CD4-positive, alpha-beta T cell (primary cell): ENCODE measurements around the gene BLID. TPM values are rescaled to one million over a fixed set of nuclear protein-coding genes. Genes with fewer than 3 reads are reported as not detected.

Source experiments
- ATAC-seq: fragments of 200-7000 bp; cut with Tn5 transposase; one replicate; pipeline ENCODE4 v1.10.0; 2022; ENCODE audit warnings: mild to moderate bottlenecking; ENCODE audit not compliant: poor library complexity
- CTCF ChIA-PET: fragments of 350-600 bp; sonication (Branson Sonifier 250); formaldehyde crosslinking; loops from one replicate; lab custom pipeline; 2021; ENCODE audit warnings: antibody characterized with exemption, inconsistent platforms; lab: Charles Lee
- POLR2A ChIA-PET: fragments of 350-600 bp; sonication (Branson Sonifier 250); formaldehyde crosslinking; loops from one replicate; lab custom pipeline; 2021; ENCODE audit warnings: antibody characterized with exemption, inconsistent platforms; lab: Charles Lee
- DNase-seq, 14 experiments: peaks; one replicate each; pipeline ENCODE4 v3.0.0-alpha.2; 2013 to 2020; ENCODE audit warnings: mixed read lengths in 2 of 14
- H3K27ac ChIP-seq, 2 donors: one replicate each; pipeline versions ENCODE4 v1.5.1 to v1.7.0; 2013; ENCODE audit warnings: low read length in 2 of 2, low read depth in 1 of 2, mild to moderate bottlenecking in 1 of 2
- H3K27me3 ChIP-seq, 2 experiments: 1 replicate in 1 of 2; 2 replicates in 1 of 2; pipeline versions ENCODE4 v1.6.1 to v1.7.0; 2013; ENCODE audit warnings: low read length in 2 of 2, control low read depth in 1 of 2, mild to moderate bottlenecking in 1 of 2, moderate library complexity in 1 of 2; ENCODE audit not compliant: insufficient read depth in 2 of 2, control insufficient read depth in 1 of 2
- H3K36me3 ChIP-seq: one replicate; pipeline ENCODE4 v1.6.1; 2013; ENCODE audit warnings: low read length, control low read depth; ENCODE audit not compliant: insufficient read depth
- H3K4me1 ChIP-seq: one replicate; pipeline ENCODE4 v1.6.1; 2013; ENCODE audit warnings: low read length, control low read depth; ENCODE audit not compliant: insufficient read depth
- H3K4me3 ChIP-seq: one replicate; pipeline ENCODE4 v1.5.1; 2013; ENCODE audit warnings: mild to moderate bottlenecking, low read length, moderate library complexity
- H3K9me3 ChIP-seq, 2 experiments: 1 replicate in 1 of 2; 2 replicates in 1 of 2; pipeline versions ENCODE4 v1.6.1 to v1.7.0; 2013; ENCODE audit warnings: low read length in 2 of 2, mild to moderate bottlenecking in 2 of 2, control low read depth in 1 of 2, moderate library complexity in 1 of 2; ENCODE audit not compliant: control insufficient read depth in 1 of 2, insufficient read depth in 1 of 2
- H3K27ac Mint-ChIP-seq: one replicate; pipeline ENCODE4 v1.8.0; 2020; ENCODE audit warnings: mixed read lengths
- H3K27me3 Mint-ChIP-seq: one replicate; pipeline ENCODE4 v1.8.0; 2021; ENCODE audit warnings: mixed read lengths
- H3K36me3 Mint-ChIP-seq: one replicate; pipeline ENCODE4 v1.8.0; 2021; ENCODE audit warnings: low read depth, mixed read lengths
- H3K4me1 Mint-ChIP-seq: one replicate; pipeline ENCODE4 v1.8.0; 2021; ENCODE audit warnings: low read depth, mixed read lengths
- H3K4me3 Mint-ChIP-seq: one replicate; pipeline ENCODE4 v1.8.0; 2020; ENCODE audit warnings: mild to moderate bottlenecking, mixed read lengths
- H3K9me3 Mint-ChIP-seq: one replicate; pipeline ENCODE4 v1.8.0; 2020; ENCODE audit warnings: mixed read lengths
- CTCF ChIP-seq: fragments of 200-600 bp; IDR thresholded peaks from one replicate; pipeline ENCODE4 v1.8.0; 2022; ENCODE audit warnings: antibody characterized with exemption, mild to moderate bottlenecking
- intact Hi-C, 2 experiments: fragments of 100-400 bp; cut with DNase I in 1 of 2; cut with micrococcal nuclease in 1 of 2; formaldehyde crosslinking; loops; one replicate each; pipeline versions ENCODE4 v1.15.1 to v1.9.0; 2023 to 2025; cut with DNase I, micrococcal nuclease
- total RNA-seq, 174 experiments: library from RNA in 2 of 174; stranded (reverse) in 2 of 174; gene quantifications; one replicate each; pipeline ENCODE4 v1.2.3 and lab custom pipeline; 2021 to 2026

Gene BLID
- total RNA-seq, 2 experiments from 2014 or later, result not detected

DNA sequence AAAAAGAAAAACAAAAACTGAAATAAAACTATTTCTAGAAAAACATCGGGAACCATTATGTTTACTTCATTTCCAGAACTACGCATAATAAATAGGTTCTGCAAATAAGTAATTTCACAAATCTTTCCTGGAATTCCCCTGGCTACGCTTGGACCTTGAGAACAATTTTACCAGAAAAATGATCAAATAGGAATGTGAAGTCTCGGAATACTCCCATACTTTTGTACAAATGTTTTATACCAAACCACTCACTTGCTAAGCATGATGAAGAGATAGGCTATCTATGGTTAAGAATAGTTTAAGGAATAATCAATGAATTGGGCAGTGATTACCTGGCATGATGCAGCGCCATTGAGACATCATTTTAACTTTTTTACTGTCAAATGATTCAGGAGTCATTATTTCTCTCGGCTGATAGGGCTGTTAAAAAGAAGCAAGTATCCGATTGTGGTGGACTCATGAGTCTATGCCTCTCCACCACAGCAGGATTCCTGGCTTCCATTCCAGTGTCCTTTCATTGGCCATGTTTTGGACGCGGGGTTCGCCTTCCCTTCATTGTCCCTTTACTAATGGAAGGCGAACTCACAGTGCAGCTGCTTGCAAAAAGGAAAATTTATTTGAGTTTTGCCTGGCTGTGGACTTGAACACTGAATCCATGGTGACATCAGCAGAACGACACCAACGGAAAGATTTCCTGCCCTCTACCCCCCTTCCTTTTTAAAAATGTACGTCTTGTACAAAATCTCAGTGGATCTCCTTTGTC is 39.9 kb upstream of the BLID start:
- intact Hi-C loops, result no loop called here
- Mint-ChIP-seq H3K27ac (no peak overlapping the region), H3K36me3 (no peaks in the 10 kb centered on the region), H3K27me3 (peaks cover 8% of the 10 kb centered on the region), H3K4me3 (no peak overlapping the region), H3K4me1 (peaks cover 13% of the 10 kb centered on the region), H3K9me3 (no peaks in the 10 kb centered on the region)
- ChIA-PET CTCF (no interaction called here), POLR2A (no interaction called here)
- DNase-seq, result no peak
- H3K27me3 ChIP-seq, result peaks cover 0 to 3% of the 10 kb centered on the region in 2 experiments
- no peaks in the 10 kb centered on the region for H3K9me3 ChIP-seq
- no peak for TF ChIP-seq CTCF
- H3K4me1 ChIP-seq, result no peaks in the 10 kb centered on the region
- H3K27ac ChIP-seq, result no peak overlapping the region
- ATAC-seq, result no peak
- no peaks in the 10 kb centered on the region for H3K36me3 ChIP-seq
- H3K4me3 ChIP-seq, result no peak overlapping the region

DNA sequence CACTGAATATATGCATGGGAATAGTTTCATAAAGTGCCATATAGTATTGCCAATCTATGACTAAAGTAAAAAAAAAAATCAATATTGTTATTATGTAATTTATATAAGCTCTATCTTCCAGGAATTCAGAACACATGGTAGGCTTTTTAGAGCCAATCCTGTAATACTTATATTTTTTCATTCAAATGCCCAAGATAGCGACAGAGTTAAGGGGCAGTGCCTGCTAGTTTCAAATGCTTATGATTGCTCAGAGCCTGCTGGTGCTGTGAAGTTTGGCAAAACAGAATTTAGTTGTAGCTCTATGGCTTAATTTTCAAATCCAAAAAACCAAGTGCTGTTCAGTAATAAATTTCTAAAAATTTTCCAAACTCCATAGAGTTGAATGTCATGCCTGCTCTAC is 39.0 kb upstream of the BLID start:
- intact Hi-C loops, result no loop called here
- DNase-seq (no peak), ATAC-seq (no peak)
- H3K27ac ChIP-seq, result no peak overlapping the region
- H3K4me3 ChIP-seq, result no peak overlapping the region
- POLR2A ChIA-PET, result no interaction called here
- no peaks in the 10 kb centered on the region for H3K36me3 ChIP-seq
- no peak overlapping the region for H3K27ac Mint-ChIP-seq
- H3K4me3 Mint-ChIP-seq, result no peak overlapping the region
- peaks cover 13% of the 10 kb centered on the region for H3K4me1 Mint-ChIP-seq
- CTCF ChIA-PET, result no interaction called here
- H3K4me1 ChIP-seq, result no peaks in the 10 kb centered on the region
- no peak for TF ChIP-seq CTCF
- no peaks in the 10 kb centered on the region for H3K9me3 ChIP-seq
- H3K36me3 Mint-ChIP-seq, result no peaks in the 10 kb centered on the region
- H3K27me3 Mint-ChIP-seq, result peaks cover 16% of the 10 kb centered on the region
- H3K27me3 ChIP-seq, result peaks cover 0 to 3% of the 10 kb centered on the region in 2 experiments
- H3K9me3 Mint-ChIP-seq, result no peaks in the 10 kb centered on the region

- intact Hi-C loops, result no loop called here
- Histone ChIP-seq H3K27me3 (peaks cover 0 to 3% of the 10 kb centered on the region in 2 experiments), H3K27ac (no peak overlapping the region), H3K4me3 (no peak overlapping the region), H3K4me1 (no peaks in the 10 kb centered on the region), H3K36me3 (no peaks in the 10 kb centered on the region), H3K9me3 (no peaks in the 10 kb centered on the region)
- ChIA-PET CTCF (no interaction called here), POLR2A (no interaction called here)
- no peak for TF ChIP-seq CTCF
- Mint-ChIP-seq H3K36me3 (no peaks in the 10 kb centered on the region), H3K4me1 (peaks cover 13% of the 10 kb centered on the region), H3K27me3 (peaks cover 19% of the 10 kb centered on the region), H3K27ac (no peak overlapping the region), H3K9me3 (no peaks in the 10 kb centered on the region), H3K4me3 (no peak overlapping the region)
- no peak for ATAC-seq
- no peak for DNase-seq
These were observed 38.2 kb upstream of the BLID start for GRCh38 chr11:122154227-122154626.
